Breast epithelium (tissue), 3 donors: ENCODE data around the gene ATP6V1C2.

Experiments used
- CTCF ChIP-seq, 3 donors: fragments of 450-650 bp; IDR thresholded peaks; one replicate each; pipeline ENCODE4 v1.5.1; 2016 to 2017; ENCODE audit warnings: antibody characterized with exemption in 3 of 3, mild to moderate bottlenecking in 3 of 3, moderate library complexity in 3 of 3
- POLR2A ChIP-seq: fragments of 450-650 bp; IDR thresholded peaks from one replicate; pipeline ENCODE4 v1.6.1; 2016; ENCODE audit warnings: antibody characterized with exemption, mild to moderate bottlenecking, moderate library complexity
- POLR2AphosphoS5 ChIP-seq, 3 donors: sonication (generic); formaldehyde crosslinking; IDR thresholded peaks; one replicate each; pipeline ENCODE4 v1.6.1; 2017; ENCODE audit warnings: antibody characterized with exemption in 3 of 3

GRCh38 chr2:10763461-10763800, 42.0 kb downstream of the ATP6V1C2 start:
- TF ChIP-seq CTCF (IDR thresholded peaks at IDR 0.05) (no peak), POLR2A (no peak), POLR2AphosphoS5 (IDR thresholded peaks at IDR 0.05) (no peak)
